Measurements from ENCODE around the gene SMIM33.

The SMIM33 gene

GRCh38 chr5:139451878-139452660, 18.7 kb upstream of the SMIM33 start:
- ATAC-seq (ENCODE audit: low read depth) (no peak), DNase-seq (ENCODE audit: low spot score) (no peak)
- Histone ChIP-seq H3K4me1 (ENCODE audit: insufficient read depth, poor library complexity, severe bottlenecking) (no peaks in the 10 kb centered on the region), H3K27ac (ENCODE audit: poor library complexity, severe bottlenecking) (no peak overlapping the region), H3K4me3 (ENCODE audit: severe bottlenecking) (no peak overlapping the region), H3K27me3 (ENCODE audit: insufficient read depth, poor library complexity, severe bottlenecking) (no peaks in the 10 kb centered on the region), H3K36me3 (ENCODE audit: low read depth) (no peaks in the 10 kb centered on the region), H3K9me3 (ENCODE audit: severe bottlenecking) (no peaks in the 10 kb centered on the region)
- no peak for TF ChIP-seq CTCF (IDR thresholded peaks at IDR 0.05; ENCODE audit: poor library complexity, severe bottlenecking)

- H3K27ac ChIP-seq (ENCODE audit: poor library complexity, severe bottlenecking): no peak overlapping the region
These were observed 16.9 kb upstream of the SMIM33 start for GRCh38 chr5:139453683-139454567.

GRCh38 chr5:139454568-139455290, 16.1 kb upstream of the SMIM33 start:
- H3K27ac ChIP-seq (ENCODE audit: poor library complexity, severe bottlenecking): no peak overlapping the region
- H3K4me3 ChIP-seq (ENCODE audit: severe bottlenecking): no peak overlapping the region
- DNase-seq (ENCODE audit: low spot score) (no peak), ATAC-seq (ENCODE audit: low read depth) (peak; percentile 11; the same call in 1 of the 3 replicates)
- H3K36me3 ChIP-seq (ENCODE audit: low read depth): no peaks in the 10 kb centered on the region
- TF ChIP-seq CTCF (IDR thresholded peaks at IDR 0.05; ENCODE audit: poor library complexity, severe bottlenecking): no peak
- H3K9me3 ChIP-seq (ENCODE audit: severe bottlenecking): no peaks in the 10 kb centered on the region
- H3K4me1 ChIP-seq (ENCODE audit: insufficient read depth, poor library complexity, severe bottlenecking): peaks cover 3% of the 10 kb centered on the region
- H3K27me3 ChIP-seq (ENCODE audit: insufficient read depth, poor library complexity, severe bottlenecking): no peaks in the 10 kb centered on the region

More at GRCh38 chr5:139453683-139454567, 16.9 kb upstream of the SMIM33 start:
- Histone ChIP-seq H3K36me3 (ENCODE audit: low read depth) (no peaks in the 10 kb centered on the region), H3K4me1 (ENCODE audit: insufficient read depth, poor library complexity, severe bottlenecking) (peaks cover 1% of the 10 kb centered on the region), H3K9me3 (ENCODE audit: severe bottlenecking) (no peaks in the 10 kb centered on the region), H3K4me3 (ENCODE audit: severe bottlenecking) (no peak overlapping the region), H3K27me3 (ENCODE audit: insufficient read depth, poor library complexity, severe bottlenecking) (no peaks in the 10 kb centered on the region)
- TF ChIP-seq CTCF (IDR thresholded peaks at IDR 0.05; ENCODE audit: poor library complexity, severe bottlenecking): no peak
- no peak for DNase-seq (ENCODE audit: low spot score)
- ATAC-seq (ENCODE audit: low read depth): no peak; the same call in 2 of the 3 replicates

GRCh38 chr5:139456776-139457175, 14.0 kb upstream of the SMIM33 start:
- Histone ChIP-seq H3K4me1 (ENCODE audit: insufficient read depth, poor library complexity, severe bottlenecking) (peaks cover 3% of the 10 kb centered on the region), H3K36me3 (ENCODE audit: low read depth) (no peaks in the 10 kb centered on the region)

More at GRCh38 chr5:139456776-139457175, 14.0 kb upstream of the SMIM33 start:
- ATAC-seq (ENCODE audit: low read depth): no peak
- no peak for DNase-seq (ENCODE audit: low spot score)
- no peak for TF ChIP-seq CTCF (IDR thresholded peaks at IDR 0.05; ENCODE audit: poor library complexity, severe bottlenecking)
- no peak overlapping the region for H3K4me3 ChIP-seq (ENCODE audit: severe bottlenecking)
- no peak overlapping the region for H3K27ac ChIP-seq (ENCODE audit: poor library complexity, severe bottlenecking)
- no peaks in the 10 kb centered on the region for H3K27me3 ChIP-seq (ENCODE audit: insufficient read depth, poor library complexity, severe bottlenecking)
- no peaks in the 10 kb centered on the region for H3K9me3 ChIP-seq (ENCODE audit: severe bottlenecking)
